Measurements from ENCODE around the gene SLC7A6OS. TPM values are rescaled to one million over a fixed set of nuclear protein-coding genes. Genes with fewer than 3 reads are reported as not detected.

SLC7A6OS gene
- total and polyA plus RNA-seq, 2 experiments from 2014 or later = 8.5 to 15.8 TPM

- no peak overlapping the region for H3K4me2 ChIP-seq (ENCODE audit: unreplicated experiment)
- no peaks in the 10 kb centered on the region for H3K9me3 ChIP-seq (ENCODE audit: low read depth)
- no peak for DNase-seq
- H3K36me3 ChIP-seq (ENCODE audit: low read depth) = peaks cover 3% of the 10 kb centered on the region; the same call in 1 of the 2 replicates
- no peaks in the 10 kb centered on the region for H3K9me2 ChIP-seq (ENCODE audit: insufficient read depth)
- no peaks in the 10 kb centered on the region for H3K27me3 ChIP-seq (replicated peaks; ENCODE audit: insufficient read depth)
- H3K27ac ChIP-seq = no peak overlapping the region
- no peaks in the 10 kb centered on the region for H4K20me1 ChIP-seq (ENCODE audit: insufficient read depth)
- H2AFZ ChIP-seq = no peak overlapping the region
- H3K9ac ChIP-seq = no peak overlapping the region
- TF ChIP-seq EZH2 (IDR thresholded peaks at IDR 0.05; ENCODE audit: insufficient read depth, poor library complexity, severe bottlenecking) = no peak
- no peak for TF ChIP-seq EZH2phosphoT487 (IDR thresholded peaks at IDR 0.05; ENCODE audit: insufficient read depth, low read depth)
- in situ Hi-C loops (cut with MboI) = no loop called here
- no peak overlapping the region for H3K4me3 ChIP-seq
- no peaks in the 10 kb centered on the region for H3K4me1 ChIP-seq (ENCODE audit: insufficient read depth)
- 87 to 92% methylated on average over 12 of the region's 12 CpGs for WGBS, 2 experiments (ENCODE audit: low coverage in 1 of 2, low lambda C conversion rate in 2 of 2, missing lambda C conversion rate in 2 of 2)
- H3F3A ChIP-seq (ENCODE audit: insufficient read depth) = no peaks in the 10 kb centered on the region
- H3K79me2 ChIP-seq (ENCODE audit: insufficient read depth) = no peaks in the 10 kb centered on the region
These were observed 36.2 kb upstream of the SLC7A6OS start for GRCh38 chr16:68346892-68347480.

GRCh38 chr16:68345958-68346635, 35.4 kb upstream of the SLC7A6OS start:
- H3K9ac ChIP-seq = no peak overlapping the region

GRCh38 chr16:68345351-68345810, 34.6 kb upstream of the SLC7A6OS start:
- H3K79me2 ChIP-seq (ENCODE audit: insufficient read depth) = no peaks in the 10 kb centered on the region
- no peaks in the 10 kb centered on the region for H4K20me1 ChIP-seq (ENCODE audit: insufficient read depth)
- no peak overlapping the region for H3K4me3 ChIP-seq
- no peak overlapping the region for H3K4me2 ChIP-seq (ENCODE audit: unreplicated experiment)
- 77 to 81% methylated on average over 11 of the region's 11 CpGs for WGBS, 2 experiments (ENCODE audit: low coverage in 1 of 2, low lambda C conversion rate in 2 of 2, missing lambda C conversion rate in 2 of 2)
- TF ChIP-seq EZH2 (IDR thresholded peaks at IDR 0.05; ENCODE audit: insufficient read depth, poor library complexity, severe bottlenecking) = no peak
- no peak for TF ChIP-seq EZH2phosphoT487 (IDR thresholded peaks at IDR 0.05; ENCODE audit: insufficient read depth, low read depth)
- H3K27me3 ChIP-seq (replicated peaks; ENCODE audit: insufficient read depth) = no peaks in the 10 kb centered on the region
- no peaks in the 10 kb centered on the region for H3K4me1 ChIP-seq (ENCODE audit: insufficient read depth)
- no peaks in the 10 kb centered on the region for H3F3A ChIP-seq (ENCODE audit: insufficient read depth)
- in situ Hi-C loops (cut with MboI) = no loop called here
- H3K36me3 ChIP-seq (ENCODE audit: low read depth) = peaks cover 3% of the 10 kb centered on the region; the same call in 1 of the 2 replicates
- H2AFZ ChIP-seq = no peak overlapping the region
- no peak for DNase-seq
- H3K27ac ChIP-seq = no peak overlapping the region
- no peaks in the 10 kb centered on the region for H3K9me3 ChIP-seq (ENCODE audit: low read depth)
- no peak overlapping the region for H3K9ac ChIP-seq
- no peaks in the 10 kb centered on the region for H3K9me2 ChIP-seq (ENCODE audit: insufficient read depth)

More at GRCh38 chr16:68345958-68346635, 35.4 kb upstream of the SLC7A6OS start:
- Histone ChIP-seq H3K27ac (no peak overlapping the region), H3K4me2 (ENCODE audit: unreplicated experiment) (no peak overlapping the region), H3K27me3 (replicated peaks; ENCODE audit: insufficient read depth) (no peaks in the 10 kb centered on the region), H3F3A (ENCODE audit: insufficient read depth) (no peaks in the 10 kb centered on the region), H3K79me2 (ENCODE audit: insufficient read depth) (no peaks in the 10 kb centered on the region), H3K36me3 (ENCODE audit: low read depth) (peaks cover 3% of the 10 kb centered on the region; the same call in 1 of the 2 replicates), H3K9me2 (ENCODE audit: insufficient read depth) (no peaks in the 10 kb centered on the region), H4K20me1 (ENCODE audit: insufficient read depth) (no peaks in the 10 kb centered on the region), H3K4me3 (no peak overlapping the region), H3K4me1 (ENCODE audit: insufficient read depth) (no peaks in the 10 kb centered on the region), H2AFZ (no peak overlapping the region), H3K9me3 (ENCODE audit: low read depth) (no peaks in the 10 kb centered on the region)
- no peak for DNase-seq
- WGBS, 2 experiments (ENCODE audit: low coverage in 1 of 2, low lambda C conversion rate in 2 of 2, missing lambda C conversion rate in 2 of 2) = 96% methylated on average over 16 of the region's 16 CpGs
- in situ Hi-C loops (cut with MboI) = no loop called here
- TF ChIP-seq EZH2phosphoT487 (IDR thresholded peaks at IDR 0.05; ENCODE audit: insufficient read depth, low read depth) (no peak), EZH2 (IDR thresholded peaks at IDR 0.05; ENCODE audit: insufficient read depth, poor library complexity, severe bottlenecking) (no peak)

- H3K9me2 ChIP-seq (ENCODE audit: insufficient read depth) = no peaks in the 10 kb centered on the region
- in situ Hi-C loops (cut with MboI) = no loop called here
- DNase-seq = no peak
- H3K9me3 ChIP-seq (ENCODE audit: low read depth) = no peaks in the 10 kb centered on the region
- H2AFZ ChIP-seq = no peak overlapping the region
- H3K4me1 ChIP-seq (ENCODE audit: insufficient read depth) = no peaks in the 10 kb centered on the region
- no peaks in the 10 kb centered on the region for H4K20me1 ChIP-seq (ENCODE audit: insufficient read depth)
- H3K9ac ChIP-seq = no peak overlapping the region
- no peak overlapping the region for H3K4me3 ChIP-seq
- no peak overlapping the region for H3K27ac ChIP-seq
- H3K27me3 ChIP-seq (replicated peaks; ENCODE audit: insufficient read depth) = no peaks in the 10 kb centered on the region
- H3K79me2 ChIP-seq (ENCODE audit: insufficient read depth) = no peaks in the 10 kb centered on the region
- H3K4me2 ChIP-seq (ENCODE audit: unreplicated experiment) = no peak overlapping the region
- H3K36me3 ChIP-seq (ENCODE audit: low read depth) = peaks cover 1% of the 10 kb centered on the region; the same call in 1 of the 2 replicates
- H3F3A ChIP-seq (ENCODE audit: insufficient read depth) = no peaks in the 10 kb centered on the region
- 91 to 95% methylated on average over 11 of the region's 11 CpGs for WGBS, 2 experiments (ENCODE audit: low coverage in 1 of 2, low lambda C conversion rate in 2 of 2, missing lambda C conversion rate in 2 of 2)
- no peak for TF ChIP-seq EZH2phosphoT487 (IDR thresholded peaks at IDR 0.05; ENCODE audit: insufficient read depth, low read depth)
- no peak for TF ChIP-seq EZH2 (IDR thresholded peaks at IDR 0.05; ENCODE audit: insufficient read depth, poor library complexity, severe bottlenecking)
These were observed 33.5 kb upstream of the SLC7A6OS start for GRCh38 chr16:68344252-68344651.
